ENCODE measurements around the gene MPST. TPM values are rescaled to one million over a fixed set of nuclear protein-coding genes. Genes with fewer than 3 reads are reported as not detected.

The MPST gene
- total and polyA plus RNA-seq, 8 donors = 46.4 to 161 (median 51.6) TPM

DNA sequence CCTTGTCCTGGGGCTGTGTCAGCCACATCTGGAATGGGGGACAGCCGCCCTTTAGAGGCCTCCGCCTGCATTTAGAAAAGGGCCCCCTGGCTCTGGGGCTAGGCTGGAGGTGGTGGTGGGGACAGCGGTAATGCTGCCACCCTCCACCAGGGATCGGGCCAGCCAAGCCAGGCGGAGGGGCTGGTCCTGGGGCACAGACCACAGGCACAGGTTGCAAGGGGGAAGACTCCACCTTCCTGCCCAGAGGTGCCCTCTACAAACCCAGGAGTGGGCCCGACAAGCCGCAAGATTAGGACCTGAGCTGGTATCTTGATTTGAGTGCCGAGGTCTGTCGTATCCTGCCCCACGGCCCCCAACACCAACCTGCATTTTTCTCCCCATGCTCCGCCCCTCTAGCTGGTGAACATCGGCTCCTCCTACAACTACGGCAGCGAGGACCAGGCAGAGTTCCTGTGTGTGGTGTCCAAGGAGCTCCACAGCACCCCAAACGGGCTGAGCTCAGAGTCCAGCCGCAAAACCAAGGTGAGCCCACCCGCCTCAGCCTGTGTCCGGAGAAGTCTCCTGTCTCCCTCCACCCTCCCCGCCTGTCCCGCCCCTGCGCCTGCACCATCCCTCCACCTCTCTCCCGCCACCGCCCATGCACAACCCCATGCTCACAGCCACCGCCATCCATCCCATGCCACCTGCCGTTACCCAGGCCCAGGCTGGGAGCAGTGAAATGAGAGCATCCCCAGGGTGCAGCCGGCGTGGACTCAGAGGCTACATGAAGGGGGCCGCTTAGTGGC, 39.6 kb downstream of the MPST start:
- Histone ChIP-seq H3K4me3 (no peak overlapping the region), H3K27me3 (no peaks in the 10 kb centered on the region), H3K4me1 (no peaks in the 10 kb centered on the region), H3K27ac (no peak overlapping the region), H3K36me3 (no peaks in the 10 kb centered on the region), H3K9me3 (no peaks in the 10 kb centered on the region)
- intact Hi-C loops (cut with DNase I) = no loop called here
- DNase-seq = peak in 1 of 6 donors; percentile 39
- TF ChIP-seq, protein P1, sequence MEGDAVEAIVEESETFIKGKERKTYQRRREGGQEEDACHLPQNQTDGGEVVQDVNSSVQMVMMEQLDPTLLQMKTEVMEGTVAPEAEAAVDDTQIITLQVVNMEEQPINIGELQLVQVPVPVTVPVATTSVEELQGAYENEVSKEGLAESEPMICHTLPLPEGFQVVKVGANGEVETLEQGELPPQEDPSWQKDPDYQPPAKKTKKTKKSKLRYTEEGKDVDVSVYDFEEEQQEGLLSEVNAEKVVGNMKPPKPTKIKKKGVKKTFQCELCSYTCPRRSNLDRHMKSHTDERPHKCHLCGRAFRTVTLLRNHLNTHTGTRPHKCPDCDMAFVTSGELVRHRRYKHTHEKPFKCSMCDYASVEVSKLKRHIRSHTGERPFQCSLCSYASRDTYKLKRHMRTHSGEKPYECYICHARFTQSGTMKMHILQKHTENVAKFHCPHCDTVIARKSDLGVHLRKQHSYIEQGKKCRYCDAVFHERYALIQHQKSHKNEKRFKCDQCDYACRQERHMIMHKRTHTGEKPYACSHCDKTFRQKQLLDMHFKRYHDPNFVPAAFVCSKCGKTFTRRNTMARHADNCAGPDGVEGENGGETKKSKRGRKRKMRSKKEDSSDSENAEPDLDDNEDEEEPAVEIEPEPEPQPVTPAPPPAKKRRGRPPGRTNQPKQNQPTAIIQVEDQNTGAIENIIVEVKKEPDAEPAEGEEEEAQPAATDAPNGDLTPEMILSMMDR (IDR thresholded peaks at IDR 0.05) = no peak
- WGBS, 2 donors = 83 to 93% methylated on average over 28 of the region's 28 CpGs
- FAIRE-seq = no peak
- ATAC-seq = no peak

DNA sequence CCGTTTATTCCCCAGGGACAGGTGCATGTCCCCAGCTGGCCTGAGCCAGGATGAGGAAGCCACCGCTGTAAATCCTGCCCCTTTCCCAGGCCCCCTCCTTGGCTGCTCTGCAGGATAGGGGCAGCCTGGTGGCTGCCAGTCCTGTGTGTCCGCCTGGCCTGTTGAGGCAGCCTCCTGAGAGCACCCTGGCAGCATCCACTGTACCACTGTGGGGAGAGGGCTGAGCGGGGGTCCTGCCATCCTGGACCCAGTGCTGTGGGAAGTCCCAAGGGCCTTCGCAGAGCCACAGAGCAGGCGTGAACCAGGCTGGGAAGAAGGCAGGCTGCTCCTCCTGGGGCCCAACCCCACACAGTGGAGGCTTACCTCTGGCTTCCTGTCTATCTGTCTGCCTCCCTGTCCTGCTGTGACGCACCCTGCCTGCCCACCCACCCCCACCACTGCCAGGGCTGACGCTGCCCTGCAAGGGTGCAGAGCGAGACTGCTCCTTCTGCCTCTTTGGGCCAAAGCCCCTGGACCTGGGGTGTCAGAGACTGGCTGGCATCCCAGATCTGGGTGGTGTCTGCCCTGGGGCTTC, 40.4 kb downstream of the MPST start:
- no peaks in the 10 kb centered on the region for H3K4me1 ChIP-seq
- DNase-seq = peak in 1 of 6 donors; percentile 45
- H3K9me3 ChIP-seq = no peaks in the 10 kb centered on the region
- H3K36me3 ChIP-seq = no peaks in the 10 kb centered on the region
- 72 to 82% methylated on average over 9 of the region's 9 CpGs for WGBS, 2 donors
- no peak overlapping the region for H3K4me3 ChIP-seq
- FAIRE-seq = no peak
- intact Hi-C loops (cut with DNase I) = no loop called here
- TF ChIP-seq, protein P1 (IDR thresholded peaks at IDR 0.05) = no peak
- ATAC-seq = no peak
- no peak overlapping the region for H3K27ac ChIP-seq
- no peaks in the 10 kb centered on the region for H3K27me3 ChIP-seq

DNA sequence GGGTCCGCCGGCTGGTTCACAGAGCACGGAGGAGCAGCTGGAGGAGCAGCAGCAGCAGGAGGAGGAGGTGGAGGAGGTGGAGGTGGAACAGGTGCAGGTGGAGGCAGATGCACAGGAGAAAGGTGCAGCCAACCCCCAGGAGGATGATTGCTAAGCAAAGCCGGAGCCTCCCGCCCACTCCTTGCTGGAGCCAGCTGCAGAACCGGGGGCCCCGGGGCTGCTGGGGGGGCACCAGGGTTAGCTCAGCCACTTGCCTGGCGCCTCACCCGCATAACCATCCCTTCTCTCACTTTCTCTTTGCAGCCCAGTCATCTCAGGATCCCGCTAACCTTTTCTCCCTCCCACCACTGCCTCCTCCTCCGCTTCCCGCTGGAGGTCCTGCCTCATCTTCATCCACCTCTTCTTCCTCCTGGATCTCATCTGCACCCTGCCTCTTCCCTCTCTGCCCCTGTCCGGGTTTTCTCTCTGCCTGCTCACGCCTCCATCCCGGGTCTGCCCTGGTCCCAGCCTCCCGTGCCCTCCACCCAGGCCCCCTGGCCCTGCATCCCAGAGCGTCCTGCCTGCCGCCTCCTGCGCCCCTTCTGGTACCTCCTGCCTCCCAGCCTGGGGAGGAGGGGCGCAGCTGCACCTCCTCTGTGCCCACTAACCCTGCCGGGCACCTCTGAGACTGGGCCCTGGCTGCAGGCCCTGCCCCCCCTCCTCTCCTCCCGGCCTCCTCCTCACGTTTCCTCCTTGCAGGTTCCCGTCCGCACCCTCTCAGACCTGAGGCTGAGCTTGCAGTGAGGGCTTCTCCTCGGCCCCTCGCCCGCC, 41.5 kb downstream of the MPST start:
- H3K4me1 ChIP-seq = no peaks in the 10 kb centered on the region
- WGBS, 2 donors = 68 to 80% methylated on average over 24 to 28 of the region's 28 CpGs
- H3K27me3 ChIP-seq = no peaks in the 10 kb centered on the region
- no peak for ATAC-seq
- no peak overlapping the region for H3K4me3 ChIP-seq
- no peak overlapping the region for H3K27ac ChIP-seq
- no peaks in the 10 kb centered on the region for H3K36me3 ChIP-seq
- TF ChIP-seq, protein P1 (IDR thresholded peaks at IDR 0.05) = no peak
- no peaks in the 10 kb centered on the region for H3K9me3 ChIP-seq
- intact Hi-C loops (cut with DNase I) = no loop called here
- FAIRE-seq = no peak
- DNase-seq = peak in 1 of 6 donors; percentile 48

DNA sequence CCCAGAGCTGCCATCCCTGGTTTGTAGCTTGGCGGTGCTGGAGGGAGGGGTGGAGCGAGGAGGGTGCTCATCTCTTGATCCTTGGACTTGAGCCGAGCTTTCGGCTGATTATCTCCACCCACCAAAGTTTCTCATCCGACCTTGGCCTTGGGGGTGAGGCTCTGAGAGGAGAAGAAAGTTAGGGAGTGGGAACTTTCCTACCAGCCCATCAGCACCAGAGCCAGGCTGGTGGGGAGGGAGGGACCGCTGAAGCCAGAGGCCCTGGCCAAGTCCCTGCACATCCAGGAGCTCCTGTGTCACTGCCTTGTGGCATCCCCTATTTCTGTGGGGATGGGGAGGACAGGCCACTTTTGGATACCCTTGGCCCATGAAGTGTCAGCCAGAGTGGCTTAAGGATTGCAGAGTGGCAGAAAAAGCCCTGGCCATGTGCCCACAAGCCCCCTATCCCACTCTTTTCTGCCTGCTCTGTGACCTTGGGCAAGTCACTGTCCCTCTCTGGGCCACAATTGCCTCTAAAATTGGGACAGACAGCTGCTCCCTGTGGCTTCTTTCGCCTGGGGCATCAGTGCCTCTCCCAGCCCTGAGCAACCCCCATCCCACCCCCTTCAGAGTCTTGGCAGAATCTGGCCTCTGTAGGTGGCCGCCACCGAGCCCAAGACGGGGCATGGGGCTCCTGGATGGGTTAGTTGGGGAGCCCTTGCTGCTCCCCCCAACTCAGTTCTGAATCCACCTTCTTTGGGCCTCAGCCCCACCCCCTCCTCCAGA, 42.3 kb downstream of the MPST start:
- TF ChIP-seq, protein P1 (IDR thresholded peaks at IDR 0.05) = no peak
- Histone ChIP-seq H3K4me3 (no peak overlapping the region), H3K27me3 (no peaks in the 10 kb centered on the region), H3K4me1 (no peaks in the 10 kb centered on the region), H3K36me3 (no peaks in the 10 kb centered on the region), H3K9me3 (no peaks in the 10 kb centered on the region), H3K27ac (no peak overlapping the region)
- DNase-seq = peak in 1 of 6 donors; percentile 41
- ATAC-seq = no peak
- intact Hi-C loops (cut with DNase I) = no loop called here
- no peak for FAIRE-seq
- 67 to 77% methylated on average over 10 of the region's 10 CpGs for WGBS, 2 donors

Measured in pancreas (tissue), 10 donors.